Stomach (tissue), 4 donors: ENCODE results near the gene ARL3.

Experiments
- CTCF ChIP-seq, 7 experiments: fragments of 450-650 bp in 4 of 7; fragments of 200-600 bp in 3 of 7; sonication (generic) in 3 of 7; IDR thresholded peaks; one replicate each; pipeline ENCODE4 v1.5.1; 2016 to 2019; ENCODE audit warnings: antibody characterized with exemption in 7 of 7, control low read depth in 2 of 7, mild to moderate bottlenecking in 1 of 7
- EP300 ChIP-seq: sonication (generic); formaldehyde crosslinking; IDR thresholded peaks from one replicate; pipeline ENCODE4 v1.6.1; 2017; ENCODE audit warnings: antibody characterized with exemption

GRCh38 chr10:102678842-102679289, 35.3 kb downstream of the ARL3 start:
- TF ChIP-seq EP300 (no peak), CTCF (IDR thresholded peaks at IDR 0.05) (peak in 5 of 7 experiments; percentile 21 to 60 (median 44))
